Measurements from ENCODE around the gene MARVELD1. TPM values are rescaled to one million over a fixed set of nuclear protein-coding genes. Genes with fewer than 3 reads are reported as not detected.

MARVELD1 gene
- total RNA-seq, 1 donor from 2014 or later = 143 TPM

Other genes starting within 250 kb of the MARVELD1 start
- gene MMS19, start 215.3 kb upstream of the MARVELD1 start, total RNA-seq = 63.4 to 80.2 TPM (median 66.6 TPM) in 3 replicates
- gene UBTD1, start 214.8 kb upstream of the MARVELD1 start, total RNA-seq = 29.3 to 38.2 TPM (median 38.2 TPM) in 3 replicates
- 0.46 to 0.60 TPM (median 0.54 TPM) in 3 replicates for gene ANKRD2, start 141.0 kb upstream of the MARVELD1 start, total RNA-seq
- 0.12 TPM in 1 of 3 replicates, not detected in the others for gene HOGA1, start 129.3 kb upstream of the MARVELD1 start, total RNA-seq
- gene C10orf62, start 124.0 kb upstream of the MARVELD1 start, total RNA-seq = not detected in 3 replicates
- 11.3 to 13.7 TPM (median 11.8 TPM) in 3 replicates for gene MORN4, start 80.2 kb upstream of the MARVELD1 start, total RNA-seq
- gene PI4K2A, start 73.1 kb upstream of the MARVELD1 start, total RNA-seq = 20.1 to 20.9 TPM (median 20.1 TPM) in 3 replicates
- gene AVPI1, start 26.5 kb upstream of the MARVELD1 start, total RNA-seq = 5.1 to 7.7 TPM (median 6.5 TPM) in 3 replicates
- 16.9 to 18.1 TPM (median 17.1 TPM) in 3 replicates for gene ZFYVE27, start 23.4 kb downstream of the MARVELD1 start, total RNA-seq
- gene SFRP5, start 58.3 kb downstream of the MARVELD1 start, total RNA-seq = 0.31 to 0.80 TPM (median 0.35 TPM) in 3 replicates
- 0.12 to 0.27 TPM (median 0.13 TPM) in 3 replicates for gene GOLGA7B, start 136.1 kb downstream of the MARVELD1 start, total RNA-seq

Measured in chondrocyte (in vitro differentiated cells).